Neural progenitor cell (in vitro differentiated cells): ENCODE measurements around the gene HCRTR2.

Experiments used
- EZH2 ChIP-seq: fragments of 200-600 bp; sonication (generic); IDR thresholded peaks from 2 replicates; pipeline ENCODE4 v1.6.1; 2017; ENCODE audit warnings: antibody characterized with exemption, mild to moderate bottlenecking, moderate library complexity
- EZH2phosphoT487 ChIP-seq: fragments of 200-600 bp; sonication (generic); IDR thresholded peaks from 2 replicates; pipeline ENCODE4 v1.6.1; 2017; ENCODE audit warnings: antibody characterized with exemption
- TF ChIP-seq, protein P1 (sequence below): fragments of 200-600 bp; sonication (generic); IDR thresholded peaks from 2 replicates; pipeline ENCODE4 v1.5.1; 2017; ENCODE audit warnings: antibody characterized with exemption, mild to moderate bottlenecking

DNA sequence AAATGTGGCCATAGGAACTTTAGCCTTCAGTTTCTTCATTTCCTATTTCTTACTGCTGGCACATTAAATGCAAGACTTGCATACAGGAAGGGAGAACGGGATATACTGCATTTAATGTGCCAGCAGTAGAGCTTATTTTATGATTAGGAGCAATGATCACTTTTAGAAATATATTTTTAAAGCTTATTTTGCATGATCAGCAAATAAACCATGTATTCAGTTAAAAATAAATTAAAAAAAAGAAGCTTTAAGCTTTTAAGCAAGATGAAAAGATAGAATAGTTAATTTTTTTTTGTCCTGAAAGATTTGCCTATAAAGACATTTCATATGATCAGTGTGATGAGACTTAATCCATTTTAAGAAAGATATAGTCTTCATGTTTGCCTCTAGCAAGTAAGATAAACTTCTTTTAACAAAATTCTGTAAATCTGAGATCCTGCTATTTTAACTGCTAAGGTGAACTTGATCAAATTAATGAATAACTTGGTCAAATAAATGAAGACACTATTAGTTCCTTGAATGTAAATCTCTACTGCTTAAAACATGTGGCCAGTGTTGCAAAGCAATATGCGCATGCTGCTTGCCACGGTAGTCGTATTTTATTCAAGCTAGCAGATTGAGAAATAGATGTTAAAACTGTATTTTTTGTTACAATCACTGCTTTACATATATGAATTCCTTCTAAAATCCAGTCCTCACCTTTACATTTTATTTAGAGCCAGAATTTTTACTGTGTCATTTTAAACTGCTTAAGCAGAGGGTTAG lies 36.2 kb upstream of the HCRTR2 start:
- TF ChIP-seq, protein P1, sequence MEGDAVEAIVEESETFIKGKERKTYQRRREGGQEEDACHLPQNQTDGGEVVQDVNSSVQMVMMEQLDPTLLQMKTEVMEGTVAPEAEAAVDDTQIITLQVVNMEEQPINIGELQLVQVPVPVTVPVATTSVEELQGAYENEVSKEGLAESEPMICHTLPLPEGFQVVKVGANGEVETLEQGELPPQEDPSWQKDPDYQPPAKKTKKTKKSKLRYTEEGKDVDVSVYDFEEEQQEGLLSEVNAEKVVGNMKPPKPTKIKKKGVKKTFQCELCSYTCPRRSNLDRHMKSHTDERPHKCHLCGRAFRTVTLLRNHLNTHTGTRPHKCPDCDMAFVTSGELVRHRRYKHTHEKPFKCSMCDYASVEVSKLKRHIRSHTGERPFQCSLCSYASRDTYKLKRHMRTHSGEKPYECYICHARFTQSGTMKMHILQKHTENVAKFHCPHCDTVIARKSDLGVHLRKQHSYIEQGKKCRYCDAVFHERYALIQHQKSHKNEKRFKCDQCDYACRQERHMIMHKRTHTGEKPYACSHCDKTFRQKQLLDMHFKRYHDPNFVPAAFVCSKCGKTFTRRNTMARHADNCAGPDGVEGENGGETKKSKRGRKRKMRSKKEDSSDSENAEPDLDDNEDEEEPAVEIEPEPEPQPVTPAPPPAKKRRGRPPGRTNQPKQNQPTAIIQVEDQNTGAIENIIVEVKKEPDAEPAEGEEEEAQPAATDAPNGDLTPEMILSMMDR, result no peak
- TF ChIP-seq EZH2 (no peak), EZH2phosphoT487 (no peak)
